Loucy (cell line): ENCODE results near the gene FZR1.

Experiments used
- CTCF ChIP-seq: fragments of 200-600 bp; sonication (generic); conservative IDR thresholded peaks from 2 replicates; pipeline ENCODE4 v1.5.1; 2014; ENCODE audit warnings: mild to moderate bottlenecking, antibody characterized with exemption, low read length
- EZH2phosphoT487 ChIP-seq: fragments of 200-600 bp; IDR thresholded peaks from 2 replicates; pipeline ENCODE4 v1.6.1; 2018; ENCODE audit warnings: antibody characterized with exemption, mild to moderate bottlenecking, moderate library complexity, borderline replicate concordance

- TF ChIP-seq CTCF, result no peak
- TF ChIP-seq EZH2phosphoT487, result no peak
Measured at GRCh38 chr19:3573162-3573857, 67.2 kb downstream of the FZR1 start.
